Neural cell (in vitro differentiated cells): Measurements from ENCODE around the gene MSH4. TPM values are rescaled to one million over a fixed set of nuclear protein-coding genes. Genes with fewer than 3 reads are reported as not detected.
"Not testable (repeated sequence)": the region's sequence is repeated elsewhere in the genome, so short reads cannot be mapped to it uniquely, and the experiment has no call there.

Experiments
- H2AFZ ChIP-seq: fragments of 200-600, 300-800 bp; sonication (generic), shearing (Covaris generic); 2 replicates; pipeline ENCODE4 v1.6.0; 2014; ENCODE audit warnings: low read depth, mild to moderate bottlenecking, antibody characterized with exemption, low read length, moderate library complexity
- H3F3A ChIP-seq: fragments of 200-600 bp; shearing (Covaris generic); 2 replicates; pipeline ENCODE4 v1.6.1; 2016; ENCODE audit warnings: mild to moderate bottlenecking, moderate library complexity, mixed read lengths, antibody characterized with exemption, low read length; ENCODE audit not compliant: insufficient read depth, poor library complexity, severe bottlenecking
- H3K27ac ChIP-seq: fragments of 200-600, 300-800 bp; sonication (generic), shearing (Covaris generic); 2 replicates; pipeline ENCODE4 v1.5.1; 2014; ENCODE audit warnings: mild to moderate bottlenecking, low read length, moderate library complexity
- H3K27me3 ChIP-seq: fragments of 300-800, 200-600 bp; sonication (generic), shearing (Covaris generic); 2 replicates; pipeline ENCODE4 v1.6.0; 2014; ENCODE audit warnings: mild to moderate bottlenecking, low read depth, low read length, moderate library complexity; ENCODE audit not compliant: insufficient read depth
- H3K36me3 ChIP-seq: fragments of 300-800, 200-600 bp; sonication (generic), shearing (Covaris generic); 2 replicates; pipeline ENCODE4 v1.5.1; 2014; ENCODE audit warnings: mild to moderate bottlenecking, antibody characterized with exemption, low read length, moderate library complexity; ENCODE audit not compliant: insufficient read depth
- H3K4me2 ChIP-seq: fragments of 300-800, 200-600 bp; sonication (generic), shearing (Covaris generic); 2 replicates; pipeline ENCODE4 v1.6.0; 2014; ENCODE audit warnings: mild to moderate bottlenecking, low read length
- H3K4me3 ChIP-seq: fragments of 300-800, 200-600 bp; sonication (generic), shearing (Covaris generic); 2 replicates; pipeline ENCODE4 v1.5.1; 2014; ENCODE audit warnings: mild to moderate bottlenecking, low read length, moderate library complexity
- H3K79me2 ChIP-seq: fragments of 200-600 bp; shearing (Covaris generic); replicated peaks from 2 replicates; pipeline ENCODE4 v1.6.0; 2014; ENCODE audit warnings: mild to moderate bottlenecking, low read length, moderate library complexity; ENCODE audit not compliant: insufficient read depth
- H3K9ac ChIP-seq: fragments of 300-800, 200-600 bp; sonication (generic), shearing (Covaris generic); 2 replicates; pipeline ENCODE4 v1.6.1; 2016; ENCODE audit warnings: mild to moderate bottlenecking, low read length, mixed read lengths
- H3K9me2 ChIP-seq: fragments of 200-600 bp; shearing (Covaris generic); 2 replicates; pipeline ENCODE4 v1.6.1; 2016; ENCODE audit warnings: mild to moderate bottlenecking, low read length, mixed read lengths; ENCODE audit not compliant: insufficient read depth
- H3K9me3 ChIP-seq: fragments of 200-600, 300-800 bp; sonication (generic), shearing (Covaris generic); 2 replicates; pipeline ENCODE4 v1.6.1; 2016; ENCODE audit warnings: mild to moderate bottlenecking, mixed run types, low read length, moderate library complexity, mixed read lengths
- H4K20me1 ChIP-seq: fragments of 200-600 bp; shearing (Covaris generic); 2 replicates; pipeline ENCODE4 v1.6.1; 2016; ENCODE audit warnings: mild to moderate bottlenecking, mixed run types; ENCODE audit not compliant: insufficient read depth
- CTCF ChIP-seq: fragments of 450-650 bp; IDR thresholded peaks from 2 replicates; pipeline ENCODE4 v1.5.1; 2014; ENCODE audit warnings: antibody characterized with exemption, mild to moderate bottlenecking, moderate library complexity; ENCODE audit not compliant: poor library complexity, severe bottlenecking
- EP300 ChIP-seq: fragments of 450-650 bp; conservative IDR thresholded peaks from 2 replicates; pipeline ENCODE4 v1.6.1; 2014; ENCODE audit warnings: antibody characterized with exemption, mild to moderate bottlenecking, moderate library complexity; ENCODE audit not compliant: poor library complexity, severe bottlenecking
- EZH2 ChIP-seq: fragments of 200-600, 300-800 bp; shearing (Covaris generic), sonication (generic); IDR thresholded peaks from 2 replicates; pipeline ENCODE4 v1.6.1; 2014; ENCODE audit warnings: antibody characterized with exemption, low read length, borderline replicate concordance, mild to moderate bottlenecking; ENCODE audit not compliant: insufficient read depth, poor library complexity, severe bottlenecking
- MXI1 ChIP-seq: fragments of 450-650 bp; conservative IDR thresholded peaks from 2 replicates; pipeline ENCODE4 v1.6.1; 2014; ENCODE audit warnings: antibody characterized with exemption, mild to moderate bottlenecking; ENCODE audit not compliant: poor library complexity, severe bottlenecking
- POLR2AphosphoS5 ChIP-seq: IDR thresholded peaks from 2 replicates; pipeline ENCODE4 v1.6.1; 2012
- RAD21 ChIP-seq: fragments of 450-650 bp; conservative IDR thresholded peaks from 2 replicates; pipeline ENCODE4 v1.6.1; 2014; ENCODE audit warnings: antibody characterized with exemption, mild to moderate bottlenecking, moderate library complexity
- REST ChIP-seq: IDR thresholded peaks from 2 replicates; pipeline ENCODE4 v1.6.1; 2012; ENCODE audit warnings: borderline replicate concordance
- SMC3 ChIP-seq: fragments of 450-650 bp; conservative IDR thresholded peaks from 2 replicates; pipeline ENCODE4 v1.6.1; 2014; ENCODE audit warnings: antibody characterized with exemption, mild to moderate bottlenecking, moderate library complexity; ENCODE audit not compliant: poor library complexity
- TAF1 ChIP-seq: IDR thresholded peaks from 2 replicates; pipeline ENCODE4 v1.6.1; 2012; ENCODE audit warnings: low read depth
- polyA plus RNA-seq: library from polyadenylated mRNA; depleted of rRNA; stranded (reverse); fragments of >200 nt; gene quantifications from 2 replicates; pipeline ENCODE4 v1.2.3, GENCODE V29; 2014

The MSH4 gene
- polyA plus RNA-seq, 1 donor from 2014 or later, result 0.43 TPM

- Histone ChIP-seq H3K36me3 (no peaks in the 10 kb centered on the region), H3F3A (no peaks in the 10 kb centered on the region), H3K27me3 (no peaks in the 10 kb centered on the region), H3K79me2 (no peaks in the 10 kb centered on the region), H4K20me1 (no peaks in the 10 kb centered on the region), H2AFZ (no peak overlapping the region), H3K4me3 (no peak overlapping the region), H3K9me3 (no peaks in the 10 kb centered on the region), H3K27ac (no peak overlapping the region), H3K9me2 (no peaks in the 10 kb centered on the region), H3K9ac (no peak overlapping the region), H3K4me2 (no peak overlapping the region)
- TF ChIP-seq EP300 (no peak), TAF1 (no peak)
Observed at GRCh38 chr1:75811211-75811981, 14.7 kb downstream of the MSH4 start.

- H3K4me3 ChIP-seq, result no peak overlapping the region
- no peaks in the 10 kb centered on the region for H3F3A ChIP-seq
- no peak for TF ChIP-seq SMC3
- TF ChIP-seq TAF1, result no peak
- TF ChIP-seq REST, result no peak
- no peak for TF ChIP-seq RAD21
- TF ChIP-seq EZH2, result no peak
- no peak for TF ChIP-seq CTCF
- TF ChIP-seq MXI1, result no peak
- TF ChIP-seq EP300, result no peak
- TF ChIP-seq POLR2AphosphoS5, result no peak
- H2AFZ ChIP-seq, result no peak overlapping the region
- H3K9me2 ChIP-seq, result no peaks in the 10 kb centered on the region
- no peaks in the 10 kb centered on the region for H3K27me3 ChIP-seq
- H3K4me2 ChIP-seq, result no peak overlapping the region
- no peaks in the 10 kb centered on the region for H3K79me2 ChIP-seq
- H4K20me1 ChIP-seq, result no peaks in the 10 kb centered on the region
- no peak overlapping the region for H3K27ac ChIP-seq
- no peaks in the 10 kb centered on the region for H3K9me3 ChIP-seq
- no peaks in the 10 kb centered on the region for H3K36me3 ChIP-seq
- no peak overlapping the region for H3K9ac ChIP-seq
Observed at GRCh38 chr1:75812065-75812464, 15.4 kb downstream of the MSH4 start.

DNA sequence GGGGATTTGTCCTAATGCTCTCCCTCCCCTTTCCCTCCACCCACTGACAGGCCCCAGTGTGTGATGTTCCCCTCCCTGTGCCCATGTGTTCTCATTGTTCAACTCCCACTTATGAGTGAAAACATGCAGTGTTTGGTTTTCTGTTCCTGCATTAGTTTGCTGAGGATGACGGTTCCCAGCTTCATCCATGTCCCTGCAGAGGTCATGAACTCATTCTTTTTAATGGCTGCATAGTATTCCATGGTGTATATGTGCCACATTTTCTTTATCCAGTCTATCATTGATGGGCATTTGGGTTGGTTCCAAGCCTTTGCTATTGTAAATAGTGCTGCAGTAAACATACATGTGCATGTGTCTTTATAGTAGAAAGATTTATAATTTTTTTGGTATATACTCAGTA, 26.9 kb downstream of the MSH4 start:
- not testable (repeated sequence) for H3K27me3 ChIP-seq, H3K79me2 ChIP-seq, H3K9me3 ChIP-seq, H3F3A ChIP-seq, H3K4me3 ChIP-seq, H2AFZ ChIP-seq, H3K36me3 ChIP-seq, H3K9me2 ChIP-seq, H3K4me2 ChIP-seq, H4K20me1 ChIP-seq, H3K9ac ChIP-seq, H3K27ac ChIP-seq
